HG03565 (cell line): Measurements from ENCODE around the gene REPIN1.

Experiments used
- ATAC-seq: cut with Tn5 transposase; IDR thresholded peaks from one replicate; pipeline ENCODE4 v1.9.1; 2021; ENCODE audit warnings: mild to moderate bottlenecking, moderate library complexity; ENCODE audit not compliant: unreplicated experiment

REPIN1 gene

GRCh38 chr7:150388709-150389531, 20.3 kb downstream of the REPIN1 start:
- no peak for ATAC-seq

GRCh38 chr7:150389532-150389816, 20.9 kb downstream of the REPIN1 start:
- ATAC-seq: no peak

- ATAC-seq: no peak
Measured at GRCh38 chr7:150390205-150390604, 21.6 kb downstream of the REPIN1 start.

GRCh38 chr7:150393325-150393724, 24.7 kb downstream of the REPIN1 start:
- no peak for ATAC-seq

- no peak for ATAC-seq
Measured at GRCh38 chr7:150396426-150396825, 27.8 kb downstream of the REPIN1 start.

GRCh38 chr7:150396851-150397260, 28.2 kb downstream of the REPIN1 start:
- ATAC-seq: no peak

GRCh38 chr7:150397346-150398107, 28.9 kb downstream of the REPIN1 start:
- ATAC-seq: no peak

- ATAC-seq: no peak
Measured at GRCh38 chr7:150398108-150398964, 29.7 kb downstream of the REPIN1 start.

- no peak for ATAC-seq
Measured at GRCh38 chr7:150398965-150399320, 30.3 kb downstream of the REPIN1 start.

GRCh38 chr7:150399421-150400007, 30.9 kb downstream of the REPIN1 start:
- no peak for ATAC-seq

- ATAC-seq: no peak
Measured at GRCh38 chr7:150400008-150400787, 31.6 kb downstream of the REPIN1 start.

- no peak for ATAC-seq
Measured at GRCh38 chr7:150400788-150401423, 32.3 kb downstream of the REPIN1 start.

- no peak for ATAC-seq
Measured at GRCh38 chr7:150401424-150401790, 32.8 kb downstream of the REPIN1 start.

- no peak for ATAC-seq
Measured at GRCh38 chr7:150401861-150402631, 33.4 kb downstream of the REPIN1 start.

GRCh38 chr7:150402671-150403321, 34.2 kb downstream of the REPIN1 start:
- no peak for ATAC-seq

- ATAC-seq: no peak
Measured at GRCh38 chr7:150403376-150404171, 35.0 kb downstream of the REPIN1 start.

GRCh38 chr7:150404172-150404804, 35.7 kb downstream of the REPIN1 start:
- ATAC-seq: no peak
